Measurements from ENCODE around the gene TRPV2.

- no peak for TF ChIP-seq FOXM1 (IDR thresholded peaks at IDR 0.05; ENCODE audit: borderline replicate concordance)
- TF ChIP-seq SP1 (IDR thresholded peaks at IDR 0.05) = no peak
These were observed 16.8 kb upstream of the TRPV2 start for GRCh38 chr17:16398270-16399267.

All from HEK293T (cell line).